Measurements from ENCODE around the gene BBS7. TPM values are rescaled to one million over a fixed set of nuclear protein-coding genes. Genes with fewer than 3 reads are reported as not detected.

BBS7 gene
- total RNA-seq, 1 experiment from 2014 or later, result 20.5 TPM

DNA sequence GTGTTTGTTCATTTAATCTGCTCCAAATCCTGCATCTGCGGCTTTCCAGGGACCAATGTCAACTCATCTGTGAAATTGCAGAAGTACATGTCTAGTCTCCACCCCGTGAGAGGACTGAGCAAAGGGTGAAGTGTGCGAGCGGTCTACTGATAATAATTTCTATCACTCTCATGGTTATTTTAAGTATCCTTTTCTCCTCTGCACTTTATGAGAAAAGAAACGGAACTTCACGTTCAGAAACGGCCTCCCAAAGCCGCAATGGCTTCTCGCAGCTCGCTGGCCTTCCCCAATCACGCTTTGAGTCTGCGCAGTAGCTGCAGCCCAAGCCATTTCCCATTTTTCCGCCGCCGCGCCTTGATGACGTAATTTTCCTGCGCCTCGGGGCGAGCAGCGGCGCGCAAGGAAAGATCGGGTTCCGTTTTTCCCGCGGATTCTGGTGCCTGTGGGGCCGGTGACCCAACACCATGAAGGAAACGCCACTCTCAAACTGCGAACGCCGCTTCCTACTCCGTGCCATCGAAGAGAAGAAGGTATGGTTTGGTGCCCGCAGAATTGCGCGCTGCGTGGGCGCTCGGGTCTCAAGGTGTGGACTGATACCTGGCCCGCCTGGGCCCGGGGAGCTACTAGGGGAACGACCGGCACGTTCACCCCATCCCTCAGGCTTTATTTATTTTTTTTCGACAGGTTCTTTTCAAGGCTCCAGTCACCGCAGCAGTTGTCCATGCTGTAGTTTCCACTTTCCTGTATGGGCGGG is 69.1 kb downstream of the BBS7 start, which contains the start of gene EXOSC9 (continued):
- TF ChIP-seq, protein P1, sequence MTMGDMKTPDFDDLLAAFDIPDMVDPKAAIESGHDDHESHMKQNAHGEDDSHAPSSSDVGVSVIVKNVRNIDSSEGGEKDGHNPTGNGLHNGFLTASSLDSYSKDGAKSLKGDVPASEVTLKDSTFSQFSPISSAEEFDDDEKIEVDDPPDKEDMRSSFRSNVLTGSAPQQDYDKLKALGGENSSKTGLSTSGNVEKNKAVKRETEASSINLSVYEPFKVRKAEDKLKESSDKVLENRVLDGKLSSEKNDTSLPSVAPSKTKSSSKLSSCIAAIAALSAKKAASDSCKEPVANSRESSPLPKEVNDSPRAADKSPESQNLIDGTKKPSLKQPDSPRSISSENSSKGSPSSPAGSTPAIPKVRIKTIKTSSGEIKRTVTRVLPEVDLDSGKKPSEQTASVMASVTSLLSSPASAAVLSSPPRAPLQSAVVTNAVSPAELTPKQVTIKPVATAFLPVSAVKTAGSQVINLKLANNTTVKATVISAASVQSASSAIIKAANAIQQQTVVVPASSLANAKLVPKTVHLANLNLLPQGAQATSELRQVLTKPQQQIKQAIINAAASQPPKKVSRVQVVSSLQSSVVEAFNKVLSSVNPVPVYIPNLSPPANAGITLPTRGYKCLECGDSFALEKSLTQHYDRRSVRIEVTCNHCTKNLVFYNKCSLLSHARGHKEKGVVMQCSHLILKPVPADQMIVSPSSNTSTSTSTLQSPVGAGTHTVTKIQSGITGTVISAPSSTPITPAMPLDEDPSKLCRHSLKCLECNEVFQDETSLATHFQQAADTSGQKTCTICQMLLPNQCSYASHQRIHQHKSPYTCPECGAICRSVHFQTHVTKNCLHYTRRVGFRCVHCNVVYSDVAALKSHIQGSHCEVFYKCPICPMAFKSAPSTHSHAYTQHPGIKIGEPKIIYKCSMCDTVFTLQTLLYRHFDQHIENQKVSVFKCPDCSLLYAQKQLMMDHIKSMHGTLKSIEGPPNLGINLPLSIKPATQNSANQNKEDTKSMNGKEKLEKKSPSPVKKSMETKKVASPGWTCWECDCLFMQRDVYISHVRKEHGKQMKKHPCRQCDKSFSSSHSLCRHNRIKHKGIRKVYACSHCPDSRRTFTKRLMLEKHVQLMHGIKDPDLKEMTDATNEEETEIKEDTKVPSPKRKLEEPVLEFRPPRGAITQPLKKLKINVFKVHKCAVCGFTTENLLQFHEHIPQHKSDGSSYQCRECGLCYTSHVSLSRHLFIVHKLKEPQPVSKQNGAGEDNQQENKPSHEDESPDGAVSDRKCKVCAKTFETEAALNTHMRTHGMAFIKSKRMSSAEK (CRISPR knock-in tag; IDR thresholded peaks at IDR 0.05; ENCODE audit: borderline replicate concordance), result no peak
- TF ChIP-seq ZBTB21 (CRISPR knock-in tag; IDR thresholded peaks at IDR 0.05; ENCODE audit: borderline replicate concordance) (no peak), IRF2 (CRISPR knock-in tag; IDR thresholded peaks at IDR 0.05; ENCODE audit: borderline replicate concordance, low read depth) (no peak), NFATC4 (CRISPR knock-in tag; IDR thresholded peaks at IDR 0.05) (no peak), ETV6 (CRISPR knock-in tag; IDR thresholded peaks at IDR 0.05) (peak; percentile 91), ATF1 (CRISPR knock-in tag; IDR thresholded peaks at IDR 0.05) (peak; percentile 86; the same call in 1 of the 2 replicates), GRHL2 (CRISPR knock-in tag; IDR thresholded peaks at IDR 0.05; ENCODE audit: insufficient replicate concordance, severe bottlenecking) (no peak), NR1H2 (CRISPR knock-in tag; IDR thresholded peaks at IDR 0.05) (no peak), USF2 (CRISPR knock-in tag; IDR thresholded peaks at IDR 0.05) (no peak), ZNF219 (CRISPR knock-in tag; IDR thresholded peaks at IDR 0.05; ENCODE audit: borderline replicate concordance) (no peak), GTF2I (CRISPR knock-in tag; conservative IDR thresholded peaks at IDR 0.05) (no peak), TEAD4 (CRISPR knock-in tag; IDR thresholded peaks at IDR 0.05) (no peak), TP53 (CRISPR knock-in tag; IDR thresholded peaks at IDR 0.05) (no peak)
- TF ChIP-seq, protein P2, sequence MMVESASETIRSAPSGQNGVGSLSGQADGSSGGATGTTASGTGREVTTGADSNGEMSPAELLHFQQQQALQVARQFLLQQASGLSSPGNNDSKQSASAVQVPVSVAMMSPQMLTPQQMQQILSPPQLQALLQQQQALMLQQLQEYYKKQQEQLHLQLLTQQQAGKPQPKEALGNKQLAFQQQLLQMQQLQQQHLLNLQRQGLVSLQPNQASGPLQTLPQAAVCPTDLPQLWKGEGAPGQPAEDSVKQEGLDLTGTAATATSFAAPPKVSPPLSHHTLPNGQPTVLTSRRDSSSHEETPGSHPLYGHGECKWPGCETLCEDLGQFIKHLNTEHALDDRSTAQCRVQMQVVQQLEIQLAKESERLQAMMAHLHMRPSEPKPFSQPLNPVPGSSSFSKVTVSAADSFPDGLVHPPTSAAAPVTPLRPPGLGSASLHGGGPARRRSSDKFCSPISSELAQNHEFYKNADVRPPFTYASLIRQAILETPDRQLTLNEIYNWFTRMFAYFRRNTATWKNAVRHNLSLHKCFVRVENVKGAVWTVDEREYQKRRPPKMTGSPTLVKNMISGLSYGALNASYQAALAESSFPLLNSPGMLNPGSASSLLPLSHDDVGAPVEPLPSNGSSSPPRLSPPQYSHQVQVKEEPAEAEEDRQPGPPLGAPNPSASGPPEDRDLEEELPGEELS (CRISPR knock-in tag; IDR thresholded peaks at IDR 0.05), result peak; percentile 61
- TF ChIP-seq, protein P3, sequence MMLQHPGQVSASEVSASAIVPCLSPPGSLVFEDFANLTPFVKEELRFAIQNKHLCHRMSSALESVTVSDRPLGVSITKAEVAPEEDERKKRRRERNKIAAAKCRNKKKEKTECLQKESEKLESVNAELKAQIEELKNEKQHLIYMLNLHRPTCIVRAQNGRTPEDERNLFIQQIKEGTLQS (CRISPR knock-in tag; conservative IDR thresholded peaks at IDR 0.05), result no peak
- TF ChIP-seq, protein P4, sequence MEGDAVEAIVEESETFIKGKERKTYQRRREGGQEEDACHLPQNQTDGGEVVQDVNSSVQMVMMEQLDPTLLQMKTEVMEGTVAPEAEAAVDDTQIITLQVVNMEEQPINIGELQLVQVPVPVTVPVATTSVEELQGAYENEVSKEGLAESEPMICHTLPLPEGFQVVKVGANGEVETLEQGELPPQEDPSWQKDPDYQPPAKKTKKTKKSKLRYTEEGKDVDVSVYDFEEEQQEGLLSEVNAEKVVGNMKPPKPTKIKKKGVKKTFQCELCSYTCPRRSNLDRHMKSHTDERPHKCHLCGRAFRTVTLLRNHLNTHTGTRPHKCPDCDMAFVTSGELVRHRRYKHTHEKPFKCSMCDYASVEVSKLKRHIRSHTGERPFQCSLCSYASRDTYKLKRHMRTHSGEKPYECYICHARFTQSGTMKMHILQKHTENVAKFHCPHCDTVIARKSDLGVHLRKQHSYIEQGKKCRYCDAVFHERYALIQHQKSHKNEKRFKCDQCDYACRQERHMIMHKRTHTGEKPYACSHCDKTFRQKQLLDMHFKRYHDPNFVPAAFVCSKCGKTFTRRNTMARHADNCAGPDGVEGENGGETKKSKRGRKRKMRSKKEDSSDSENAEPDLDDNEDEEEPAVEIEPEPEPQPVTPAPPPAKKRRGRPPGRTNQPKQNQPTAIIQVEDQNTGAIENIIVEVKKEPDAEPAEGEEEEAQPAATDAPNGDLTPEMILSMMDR (IDR thresholded peaks at IDR 0.05), result no peak
- TF ChIP-seq, protein P5, sequence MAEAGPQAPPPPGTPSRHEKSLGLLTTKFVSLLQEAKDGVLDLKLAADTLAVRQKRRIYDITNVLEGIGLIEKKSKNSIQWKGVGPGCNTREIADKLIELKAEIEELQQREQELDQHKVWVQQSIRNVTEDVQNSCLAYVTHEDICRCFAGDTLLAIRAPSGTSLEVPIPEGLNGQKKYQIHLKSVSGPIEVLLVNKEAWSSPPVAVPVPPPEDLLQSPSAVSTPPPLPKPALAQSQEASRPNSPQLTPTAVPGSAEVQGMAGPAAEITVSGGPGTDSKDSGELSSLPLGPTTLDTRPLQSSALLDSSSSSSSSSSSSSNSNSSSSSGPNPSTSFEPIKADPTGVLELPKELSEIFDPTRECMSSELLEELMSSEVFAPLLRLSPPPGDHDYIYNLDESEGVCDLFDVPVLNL (CRISPR knock-in tag; IDR thresholded peaks at IDR 0.05; ENCODE audit: borderline replicate concordance, low read depth), result no peak; the same call in 1 of the 2 replicates
- TF ChIP-seq, protein P6, sequence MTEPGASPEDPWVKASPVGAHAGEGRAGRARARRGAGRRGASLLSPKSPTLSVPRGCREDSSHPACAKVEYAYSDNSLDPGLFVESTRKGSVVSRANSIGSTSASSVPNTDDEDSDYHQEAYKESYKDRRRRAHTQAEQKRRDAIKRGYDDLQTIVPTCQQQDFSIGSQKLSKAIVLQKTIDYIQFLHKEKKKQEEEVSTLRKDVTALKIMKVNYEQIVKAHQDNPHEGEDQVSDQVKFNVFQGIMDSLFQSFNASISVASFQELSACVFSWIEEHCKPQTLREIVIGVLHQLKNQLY (CRISPR knock-in tag; IDR thresholded peaks at IDR 0.05), result no peak
- TF ChIP-seq, protein P7, sequence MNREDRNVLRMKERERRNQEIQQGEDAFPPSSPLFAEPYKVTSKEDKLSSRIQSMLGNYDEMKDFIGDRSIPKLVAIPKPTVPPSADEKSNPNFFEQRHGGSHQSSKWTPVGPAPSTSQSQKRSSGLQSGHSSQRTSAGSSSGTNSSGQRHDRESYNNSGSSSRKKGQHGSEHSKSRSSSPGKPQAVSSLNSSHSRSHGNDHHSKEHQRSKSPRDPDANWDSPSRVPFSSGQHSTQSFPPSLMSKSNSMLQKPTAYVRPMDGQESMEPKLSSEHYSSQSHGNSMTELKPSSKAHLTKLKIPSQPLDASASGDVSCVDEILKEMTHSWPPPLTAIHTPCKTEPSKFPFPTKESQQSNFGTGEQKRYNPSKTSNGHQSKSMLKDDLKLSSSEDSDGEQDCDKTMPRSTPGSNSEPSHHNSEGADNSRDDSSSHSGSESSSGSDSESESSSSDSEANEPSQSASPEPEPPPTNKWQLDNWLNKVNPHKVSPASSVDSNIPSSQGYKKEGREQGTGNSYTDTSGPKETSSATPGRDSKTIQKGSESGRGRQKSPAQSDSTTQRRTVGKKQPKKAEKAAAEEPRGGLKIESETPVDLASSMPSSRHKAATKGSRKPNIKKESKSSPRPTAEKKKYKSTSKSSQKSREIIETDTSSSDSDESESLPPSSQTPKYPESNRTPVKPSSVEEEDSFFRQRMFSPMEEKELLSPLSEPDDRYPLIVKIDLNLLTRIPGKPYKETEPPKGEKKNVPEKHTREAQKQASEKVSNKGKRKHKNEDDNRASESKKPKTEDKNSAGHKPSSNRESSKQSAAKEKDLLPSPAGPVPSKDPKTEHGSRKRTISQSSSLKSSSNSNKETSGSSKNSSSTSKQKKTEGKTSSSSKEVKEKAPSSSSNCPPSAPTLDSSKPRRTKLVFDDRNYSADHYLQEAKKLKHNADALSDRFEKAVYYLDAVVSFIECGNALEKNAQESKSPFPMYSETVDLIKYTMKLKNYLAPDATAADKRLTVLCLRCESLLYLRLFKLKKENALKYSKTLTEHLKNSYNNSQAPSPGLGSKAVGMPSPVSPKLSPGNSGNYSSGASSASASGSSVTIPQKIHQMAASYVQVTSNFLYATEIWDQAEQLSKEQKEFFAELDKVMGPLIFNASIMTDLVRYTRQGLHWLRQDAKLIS (CRISPR knock-in tag; IDR thresholded peaks at IDR 0.05; ENCODE audit: borderline replicate concordance), result no peak
- TF ChIP-seq, protein P8, sequence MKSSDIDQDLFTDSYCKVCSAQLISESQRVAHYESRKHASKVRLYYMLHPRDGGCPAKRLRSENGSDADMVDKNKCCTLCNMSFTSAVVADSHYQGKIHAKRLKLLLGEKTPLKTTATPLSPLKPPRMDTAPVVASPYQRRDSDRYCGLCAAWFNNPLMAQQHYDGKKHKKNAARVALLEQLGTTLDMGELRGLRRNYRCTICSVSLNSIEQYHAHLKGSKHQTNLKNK (CRISPR knock-in tag; IDR thresholded peaks at IDR 0.05), result no peak
- TF ChIP-seq, protein P9, sequence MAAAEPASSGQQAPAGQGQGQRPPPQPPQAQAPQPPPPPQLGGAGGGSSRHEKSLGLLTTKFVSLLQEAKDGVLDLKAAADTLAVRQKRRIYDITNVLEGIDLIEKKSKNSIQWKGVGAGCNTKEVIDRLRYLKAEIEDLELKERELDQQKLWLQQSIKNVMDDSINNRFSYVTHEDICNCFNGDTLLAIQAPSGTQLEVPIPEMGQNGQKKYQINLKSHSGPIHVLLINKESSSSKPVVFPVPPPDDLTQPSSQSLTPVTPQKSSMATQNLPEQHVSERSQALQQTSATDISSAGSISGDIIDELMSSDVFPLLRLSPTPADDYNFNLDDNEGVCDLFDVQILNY (CRISPR knock-in tag; IDR thresholded peaks at IDR 0.05), result peak; percentile 94

All from WTC11 (cell line).